H9 (cell line): ENCODE data around the gene DNAH8. TPM values are rescaled to one million over a fixed set of nuclear protein-coding genes. Genes with fewer than 3 reads are reported as not detected.

ENCODE experiments used
- DNase-seq: peaks from one replicate; pipeline ENCODE4 v3.0.0-alpha.2; 2017
- H2AFZ ChIP-seq: one replicate; pipeline ENCODE4 v1.6.1; 2013; ENCODE audit warnings: mild to moderate bottlenecking, low read length, control low read depth, moderate library complexity
- H2AK5ac ChIP-seq: 2 replicates; pipeline ENCODE4 v1.6.1; 2013; ENCODE audit warnings: low read length, control low read depth, mixed read lengths; ENCODE audit not compliant: insufficient read length
- H2BK120ac ChIP-seq: one replicate; pipeline ENCODE4 v1.6.1; 2013; ENCODE audit warnings: low read depth, mild to moderate bottlenecking, low read length, control low read depth, inconsistent platforms; ENCODE audit not compliant: poor library complexity, severe bottlenecking
- H2BK12ac ChIP-seq: 2 replicates; pipeline ENCODE4 v1.6.1; 2013; ENCODE audit warnings: low read length, control low read depth, mixed read lengths, low read depth; ENCODE audit not compliant: insufficient read length
- H2BK15ac ChIP-seq: 2 replicates; pipeline ENCODE4 v1.6.1; 2013; ENCODE audit warnings: low read depth, low read length, control low read depth
- H2BK20ac ChIP-seq: one replicate; pipeline ENCODE4 v1.6.1; 2013; ENCODE audit warnings: low read depth, mild to moderate bottlenecking, low read length, control low read depth, inconsistent platforms; ENCODE audit not compliant: poor library complexity, severe bottlenecking
- H2BK5ac ChIP-seq: 2 replicates; pipeline ENCODE4 v1.6.1; 2013; ENCODE audit warnings: low read length, control low read depth, mixed read lengths; ENCODE audit not compliant: insufficient read length
- H3K14ac ChIP-seq: 2 replicates; pipeline ENCODE4 v1.6.1; 2013; ENCODE audit warnings: low read length, control low read depth; ENCODE audit not compliant: insufficient read depth
- H3K18ac ChIP-seq: 2 replicates; pipeline ENCODE4 v1.6.1; 2013; ENCODE audit warnings: low read depth, mild to moderate bottlenecking, mixed read lengths, low read length, control low read depth; ENCODE audit not compliant: insufficient read length
- H3K23ac ChIP-seq: 2 replicates; pipeline ENCODE4 v1.6.1; 2013; ENCODE audit warnings: low read length, control low read depth, mixed read lengths, low read depth; ENCODE audit not compliant: insufficient read length
- H3K23me2 ChIP-seq: 2 replicates; pipeline ENCODE4 v1.6.1; 2013; ENCODE audit warnings: low read depth, mild to moderate bottlenecking, mixed read lengths, low read length, control low read depth; ENCODE audit not compliant: insufficient read length, poor library complexity, severe bottlenecking
- H3K27ac ChIP-seq: 2 replicates; pipeline ENCODE4 v1.5.1; 2013; ENCODE audit warnings: low read length, control low read depth, mixed read lengths, low read depth; ENCODE audit not compliant: insufficient read length
- H3K27me3 ChIP-seq: 2 replicates; pipeline ENCODE4 v1.6.1; 2013; ENCODE audit warnings: low read length, control low read depth, inconsistent platforms; ENCODE audit not compliant: insufficient read depth
- H3K4ac ChIP-seq: 2 replicates; pipeline ENCODE4 v1.6.1; 2013; ENCODE audit warnings: low read depth, mild to moderate bottlenecking, control low read depth, inconsistent platforms, low read length, moderate library complexity
- H3K4me1 ChIP-seq: 2 replicates; pipeline ENCODE4 v1.6.1; 2013; ENCODE audit warnings: low read length, control low read depth, inconsistent platforms; ENCODE audit not compliant: insufficient read depth
- H3K4me2 ChIP-seq: 2 replicates; pipeline ENCODE4 v1.6.1; 2013; ENCODE audit warnings: low read length, control low read depth, mixed read lengths; ENCODE audit not compliant: insufficient read length, insufficient read depth
- H3K56ac ChIP-seq: 2 replicates; pipeline ENCODE4 v1.6.1; 2013; ENCODE audit warnings: low read depth, mild to moderate bottlenecking, mixed read lengths, low read length, control low read depth; ENCODE audit not compliant: insufficient read length
- H3K79me1 ChIP-seq: 2 replicates; pipeline ENCODE4 v1.6.1; 2013; ENCODE audit warnings: low read depth, mild to moderate bottlenecking, moderate library complexity, low read length, control low read depth, inconsistent platforms; ENCODE audit not compliant: insufficient read depth, poor library complexity, severe bottlenecking
- H3K79me2 ChIP-seq: 2 replicates; pipeline ENCODE4 v1.6.1; 2013; ENCODE audit warnings: low read length, control low read depth, inconsistent platforms; ENCODE audit not compliant: insufficient read depth
- H3K9ac ChIP-seq: 2 replicates; pipeline ENCODE4 v1.6.1; 2013; ENCODE audit warnings: low read length, control low read depth, mixed read lengths; ENCODE audit not compliant: insufficient read length; ENCODE audit errors: extremely low read depth
- H3K9me3 ChIP-seq: one replicate; pipeline ENCODE4 v1.6.1; 2013; ENCODE audit warnings: low read depth, low read length, inconsistent platforms; ENCODE audit not compliant: control insufficient read depth
- H3T11ph ChIP-seq: one replicate; pipeline ENCODE4 v1.6.1; 2013; ENCODE audit warnings: mild to moderate bottlenecking, low read length, control low read depth, inconsistent platforms
- H4K20me1 ChIP-seq: one replicate; pipeline ENCODE4 v1.6.1; 2013; ENCODE audit not compliant: control insufficient read depth, insufficient read length, insufficient read depth
- H4K5ac ChIP-seq: 2 replicates; pipeline ENCODE4 v1.6.1; 2013; ENCODE audit warnings: low read depth, mild to moderate bottlenecking, mixed read lengths, low read length, control low read depth; ENCODE audit not compliant: insufficient read length
- H4K8ac ChIP-seq: replicated peaks from 2 replicates; pipeline ENCODE4 v1.6.1; 2013; ENCODE audit warnings: low read length, control low read depth, mixed read lengths, low read depth; ENCODE audit not compliant: insufficient read length
- H4K91ac ChIP-seq: 2 replicates; pipeline ENCODE4 v1.6.1; 2013; ENCODE audit warnings: low read depth, mild to moderate bottlenecking, moderate library complexity, mixed read lengths, low read length, control low read depth; ENCODE audit not compliant: insufficient read length
- H3K27ac Mint-ChIP-seq, 3 experiments: 2 replicates in 2 of 3; 3 replicates in 1 of 3; pipeline ENCODE4 v1.8.0; 2020 to 2021; ENCODE audit warnings: mixed read lengths in 3 of 3, mild to moderate bottlenecking in 1 of 3, moderate library complexity in 1 of 3
- H3K27me3 Mint-ChIP-seq: 2 replicates; pipeline ENCODE4 v1.8.0; 2021; ENCODE audit warnings: low read depth, mild to moderate bottlenecking, moderate library complexity, mixed read lengths
- H3K36me3 Mint-ChIP-seq, 3 experiments: 2 replicates in 2 of 3; 3 replicates in 1 of 3; pipeline ENCODE4 v1.8.0; 2020 to 2021; ENCODE audit warnings: low read depth in 3 of 3, mixed read lengths in 3 of 3; ENCODE audit not compliant: insufficient read depth in 1 of 3
- H3K4me1 Mint-ChIP-seq, 2 experiments: 2 replicates each; pipeline ENCODE4 v1.8.0; 2020; ENCODE audit warnings: mixed read lengths in 2 of 2
- H3K4me3 Mint-ChIP-seq, 2 experiments: 2 replicates in 1 of 2; 3 replicates in 1 of 2; pipeline ENCODE4 v1.8.0; 2020 to 2021; ENCODE audit warnings: mild to moderate bottlenecking in 2 of 2, mixed read lengths in 2 of 2, moderate library complexity in 1 of 2
- H3K9me3 Mint-ChIP-seq, 2 experiments: 2 replicates in 1 of 2; 3 replicates in 1 of 2; pipeline ENCODE4 v1.8.0; 2020; ENCODE audit warnings: mild to moderate bottlenecking in 2 of 2, mixed read lengths in 2 of 2, moderate library complexity in 1 of 2
- total RNA-seq: library from RNA; stranded (reverse); gene quantifications from 2 replicates; pipeline ENCODE4 v1.2.1, GENCODE V29; 2021
- TF ChIP-seq, protein P1 (sequence below): fragments of 200-600 bp; sonication (generic); conservative IDR thresholded peaks from 3 replicates; pipeline ENCODE4 v1.8.0; 2021; ENCODE audit warnings: antibody characterized with exemption, mild to moderate bottlenecking

The DNAH8 gene
- total RNA-seq, 1 experiment from 2014 or later = not detected

DNA sequence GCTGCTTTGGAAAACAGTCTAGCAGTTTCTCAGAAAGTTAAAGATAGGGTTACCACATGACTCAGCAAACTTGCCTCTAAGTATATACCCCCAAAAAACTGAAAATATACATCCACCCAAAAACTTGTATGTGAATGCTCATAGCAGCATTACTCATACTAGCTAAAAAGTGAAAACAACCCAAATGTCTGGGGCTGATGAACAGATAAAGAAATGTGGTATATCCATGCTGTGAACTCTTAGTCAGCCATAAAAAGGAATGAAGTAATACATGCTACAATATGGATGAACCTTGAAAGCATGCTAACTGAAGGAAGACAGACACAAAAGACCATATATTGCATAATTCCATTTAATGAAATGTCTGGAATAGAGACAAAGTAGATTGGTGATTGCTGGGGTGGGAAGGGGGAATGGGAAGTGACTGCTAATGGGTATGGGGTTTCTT lies 253.6 kb downstream of the DNAH8 start:
- H3K4ac ChIP-seq = no peak overlapping the region
- Mint-ChIP-seq H3K27me3 (no peaks in the 10 kb centered on the region), H3K9me3 (peaks cover 4 to 5% of the 10 kb centered on the region in 2 experiments; a peak in 3 of 5 replicates), H3K36me3 (no peaks in the 10 kb centered on the region; a peak in 1 of 7 replicates), H3K4me1 (0 out of 4 replicates have a peak, but pooled peaks cover 0 to 2% of the 10 kb centered on the region in 2 experiments), H3K27ac (no peak overlapping the region), H3K4me3 (no peak overlapping the region)
- H4K8ac ChIP-seq = no peak overlapping the region
- no peaks in the 10 kb centered on the region for H3K23me2 ChIP-seq
- H2BK12ac ChIP-seq = no peak overlapping the region
- no peak overlapping the region for H3K18ac ChIP-seq
- H2AFZ ChIP-seq = no peak overlapping the region
- TF ChIP-seq, protein P1, sequence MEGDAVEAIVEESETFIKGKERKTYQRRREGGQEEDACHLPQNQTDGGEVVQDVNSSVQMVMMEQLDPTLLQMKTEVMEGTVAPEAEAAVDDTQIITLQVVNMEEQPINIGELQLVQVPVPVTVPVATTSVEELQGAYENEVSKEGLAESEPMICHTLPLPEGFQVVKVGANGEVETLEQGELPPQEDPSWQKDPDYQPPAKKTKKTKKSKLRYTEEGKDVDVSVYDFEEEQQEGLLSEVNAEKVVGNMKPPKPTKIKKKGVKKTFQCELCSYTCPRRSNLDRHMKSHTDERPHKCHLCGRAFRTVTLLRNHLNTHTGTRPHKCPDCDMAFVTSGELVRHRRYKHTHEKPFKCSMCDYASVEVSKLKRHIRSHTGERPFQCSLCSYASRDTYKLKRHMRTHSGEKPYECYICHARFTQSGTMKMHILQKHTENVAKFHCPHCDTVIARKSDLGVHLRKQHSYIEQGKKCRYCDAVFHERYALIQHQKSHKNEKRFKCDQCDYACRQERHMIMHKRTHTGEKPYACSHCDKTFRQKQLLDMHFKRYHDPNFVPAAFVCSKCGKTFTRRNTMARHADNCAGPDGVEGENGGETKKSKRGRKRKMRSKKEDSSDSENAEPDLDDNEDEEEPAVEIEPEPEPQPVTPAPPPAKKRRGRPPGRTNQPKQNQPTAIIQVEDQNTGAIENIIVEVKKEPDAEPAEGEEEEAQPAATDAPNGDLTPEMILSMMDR = no peak
- no peak overlapping the region for H3K4me2 ChIP-seq
- no peaks in the 10 kb centered on the region for H3K79me2 ChIP-seq
- no peak overlapping the region for H3K23ac ChIP-seq
- no peak overlapping the region for H2BK15ac ChIP-seq
- no peak overlapping the region for H3K27ac ChIP-seq
- H4K91ac ChIP-seq = no peak overlapping the region
- no peak overlapping the region for H3K56ac ChIP-seq
- no peaks in the 10 kb centered on the region for H3K4me1 ChIP-seq
- H3K14ac ChIP-seq = no peak overlapping the region
- no peak overlapping the region for H2AK5ac ChIP-seq
- H4K5ac ChIP-seq = no peak overlapping the region
- no peaks in the 10 kb centered on the region for H3K79me1 ChIP-seq
- DNase-seq = no peak
- no peak overlapping the region for H2BK120ac ChIP-seq
- no peaks in the 10 kb centered on the region for H4K20me1 ChIP-seq
- no peak overlapping the region for H3K9ac ChIP-seq
- H2BK20ac ChIP-seq = no peak overlapping the region
- H3T11ph ChIP-seq = no peak overlapping the region
- no peaks in the 10 kb centered on the region for H3K27me3 ChIP-seq
- H2BK5ac ChIP-seq = no peak overlapping the region
- no peaks in the 10 kb centered on the region for H3K9me3 ChIP-seq
